K562 (cell line): ENCODE data around the gene RANBP3. TPM values are rescaled to one million over a fixed set of nuclear protein-coding genes. Genes with fewer than 3 reads are reported as not detected.

ENCODE experiments used
- ATAC-seq: fragments of 200-7000 bp; cut with Tn5 transposase; 3 replicates; pipeline ENCODE4 v1.9.1; 2020; ENCODE audit warnings: moderate library complexity
- BruUV-seq: library from RNA; stranded (reverse); fragments of 400-500 nt; replicated peaks from 2 replicates; lab custom pipeline; 2021; lab: Mats Ljungman, UMichigan
- CTCF ChIA-PET: fragments of 300-600 bp; formaldehyde crosslinking; extraction: SDS; loops from one replicate; lab custom pipeline; 2021; ENCODE audit warnings: low intra/inter-chr PET ratio; lab: Yijun Ruan, JAX
- POLR2A ChIA-PET: fragments of 300-600, 350-650 bp; sonication (Branson Sonifier 250); formaldehyde crosslinking; extraction: SDS; loops from one replicate; lab custom pipeline; 2021; ENCODE audit warnings: antibody characterized with exemption, inconsistent platforms; lab: Yijun Ruan, JAX
- DNase-seq, 4 experiments: peaks; one replicate each; pipeline versions ENCODE4 v3.0.0 to v3.0.0-alpha.2; 2011 to 2018; ENCODE audit warnings: low spot score in 3 of 4, mixed read lengths in 3 of 4; ENCODE audit errors: extremely low read depth in 1 of 4
- FAIRE-seq: peaks from 2 replicates; lab custom pipeline; 2011; peaks lifted over from hg19 to GRCh38; lab: Jason Lieb, UNC
- H2AFZ ChIP-seq: 2 replicates; pipeline ENCODE4 v1.6.0; 2011; ENCODE audit warnings: low read depth, low read length, control low read depth, inconsistent platforms
- H3K27ac ChIP-seq: fragments of 200-600 bp; 3 replicates; pipeline ENCODE4 v1.8.0; 2011; ENCODE audit warnings: low read depth, mild to moderate bottlenecking, control low read depth, inconsistent platforms, low read length, moderate library complexity, mixed read lengths; ENCODE audit errors: extremely low read depth
- H3K27me3 ChIP-seq, 2 experiments: fragments of 300-600 bp in 1 of 2; 2 replicates in 1 of 2; 3 replicates in 1 of 2; pipeline versions ENCODE4 v1.6.0 to v1.8.0; 2011; ENCODE audit warnings: inconsistent platforms in 2 of 2, low read length in 2 of 2, mild to moderate bottlenecking in 1 of 2, mixed read lengths in 1 of 2, moderate library complexity in 1 of 2; ENCODE audit not compliant: control insufficient read depth in 2 of 2, insufficient read depth in 2 of 2
- H3K36me3 ChIP-seq: fragments of 300-600 bp; 3 replicates; pipeline ENCODE4 v1.8.0; 2011; ENCODE audit warnings: mild to moderate bottlenecking, low read length, inconsistent platforms; ENCODE audit not compliant: control insufficient read depth, insufficient read depth
- H3K4me1 ChIP-seq, 2 experiments: fragments of 200-600 bp in 1 of 2; replicated peaks in 1 of 2; 2 replicates in 1 of 2; 3 replicates in 1 of 2; pipeline versions ENCODE4 v1.5.1 to v1.8.0; 2011; ENCODE audit warnings: inconsistent platforms in 2 of 2, low read length in 2 of 2, mild to moderate bottlenecking in 1 of 2, mixed read lengths in 1 of 2, moderate library complexity in 1 of 2; ENCODE audit not compliant: control insufficient read depth in 2 of 2, insufficient read depth in 2 of 2
- H3K4me2 ChIP-seq: 2 replicates; pipeline ENCODE4 v1.6.1; 2011; ENCODE audit warnings: low read length, control low read depth, inconsistent platforms, mixed read lengths; ENCODE audit not compliant: insufficient read depth
- H3K4me3 ChIP-seq: fragments of 200-600 bp; sonication (generic), shearing (Covaris generic); 2 replicates; pipeline ENCODE4 v1.5.1; 2016; ENCODE audit warnings: control low read depth, inconsistent platforms
- H3K79me2 ChIP-seq: fragments of 200-600 bp; 3 replicates; pipeline ENCODE4 v1.8.0; 2011; ENCODE audit warnings: low read length, inconsistent platforms; ENCODE audit not compliant: control insufficient read depth, insufficient read depth
- H3K9ac ChIP-seq, 2 experiments: 2 replicates each; pipeline versions ENCODE4 v1.6.0 to v1.6.1; 2011; ENCODE audit warnings: low read depth in 2 of 2, low read length in 2 of 2, control low read depth in 1 of 2, inconsistent platforms in 1 of 2, mild to moderate bottlenecking in 1 of 2, mixed read lengths in 1 of 2; ENCODE audit not compliant: insufficient read depth in 1 of 2
- H3K9me1 ChIP-seq: one replicate; pipeline ENCODE4 v1.6.0; 2011; ENCODE audit warnings: inconsistent platforms, mild to moderate bottlenecking, low read length, moderate library complexity; ENCODE audit not compliant: control insufficient read depth, insufficient read depth
- H3K9me3 ChIP-seq: replicated peaks from 2 replicates; pipeline ENCODE4 v1.5.1; 2011; ENCODE audit warnings: low read depth, low read length, inconsistent platforms; ENCODE audit not compliant: control insufficient read depth, insufficient read depth
- H4K20me1 ChIP-seq: replicated peaks from 2 replicates; pipeline ENCODE4 v1.6.1; 2011; ENCODE audit warnings: low read length, inconsistent platforms, mixed read lengths; ENCODE audit not compliant: control insufficient read depth, insufficient read depth
- CBFA2T3 ChIP-seq: fragments of 450-650 bp; IDR thresholded peaks from 2 replicates; pipeline ENCODE4 v1.6.1; 2017
- CBX2 ChIP-seq: fragments of 200-600 bp; sonication (generic); IDR thresholded peaks from one replicate; pipeline ENCODE4 v1.6.1; 2012; ENCODE audit warnings: mild to moderate bottlenecking, low read length, inconsistent platforms; ENCODE audit not compliant: insufficient read depth, poor library complexity, severe bottlenecking
- CREM ChIP-seq: IDR thresholded peaks from 2 replicates; pipeline ENCODE4 v1.6.1; 2014; ENCODE audit warnings: antibody characterized with exemption, low read depth
- KLF16 ChIP-seq: IDR thresholded peaks from 2 replicates; pipeline ENCODE4 v1.6.1; 2016; ENCODE audit warnings: antibody characterized with exemption
- MEF2A ChIP-seq: IDR thresholded peaks from 2 replicates; pipeline ENCODE4 v1.6.1; 2011; ENCODE audit warnings: low read depth, mild to moderate bottlenecking, low read length, moderate library complexity; ENCODE audit not compliant: control insufficient read depth
- MTA3 ChIP-seq: fragments of 450-650 bp; formaldehyde crosslinking; IDR thresholded peaks from 2 replicates; pipeline ENCODE4 v1.6.1; 2017; ENCODE audit warnings: mild to moderate bottlenecking, borderline replicate concordance
- NBN ChIP-seq: fragments of 450-650 bp; IDR thresholded peaks from 2 replicates; pipeline ENCODE4 v1.6.1; 2016; ENCODE audit warnings: low read depth, mild to moderate bottlenecking
- PYGO2 ChIP-seq: fragments of 450-650 bp; IDR thresholded peaks from 2 replicates; pipeline ENCODE4 v1.6.1; 2016; ENCODE audit warnings: mild to moderate bottlenecking, missing genetic modification characterization, moderate library complexity, missing compliant biosample characterization
- SMARCE1 ChIP-seq: fragments of 450-650 bp; IDR thresholded peaks from 2 replicates; pipeline ENCODE4 v1.7.1; 2016; ENCODE audit warnings: mild to moderate bottlenecking
- SRF ChIP-seq, 2 experiments: fragments of 250-450, 450-650 bp in 1 of 2; sonication (Bioruptor Pico) in 1 of 2; sonication (generic) in 1 of 2; formaldehyde crosslinking; IDR thresholded peaks; 2 replicates each; pipeline versions ENCODE4 v1.5.0 to v1.5.1; 2020 to 2022; ENCODE audit warnings: mild to moderate bottlenecking in 1 of 2, missing genetic modification reagents in 1 of 2
- STAT5A ChIP-seq: IDR thresholded peaks from 2 replicates; pipeline ENCODE4 v1.6.1; 2012; ENCODE audit warnings: low read length, inconsistent platforms, borderline replicate concordance
- THRAP3 ChIP-seq: fragments of 450-650 bp; IDR thresholded peaks from 2 replicates; pipeline ENCODE4 v1.6.1; 2016; ENCODE audit warnings: mild to moderate bottlenecking, inconsistent platforms, borderline replicate concordance
- ZBTB1 ChIP-seq: sonication (generic); formaldehyde crosslinking; IDR thresholded peaks from 2 replicates; pipeline ENCODE4 v1.8.1; 2023; ENCODE audit warnings: missing genetic modification reagents, low read depth, mild to moderate bottlenecking, borderline replicate concordance
- ZEB2 ChIP-seq: fragments of 450-650 bp; IDR thresholded peaks from 2 replicates; pipeline ENCODE4 v1.6.1; 2016
- ZKSCAN8 ChIP-seq: fragments of 200-800 bp; sonication (Bioruptor generic); IDR thresholded peaks from 2 replicates; pipeline ENCODE4 v1.6.1; 2016; ENCODE audit warnings: missing genetic modification characterization, missing compliant biosample characterization
- ZNF197 ChIP-seq: fragments of 200-800 bp; sonication (Bioruptor generic); IDR thresholded peaks from 2 replicates; pipeline ENCODE4 v1.6.1; 2016; ENCODE audit warnings: low read depth, missing genetic modification characterization, missing compliant biosample characterization
- ZNF75A ChIP-seq: fragments of 450-650 bp; formaldehyde crosslinking; IDR thresholded peaks from 2 replicates; pipeline ENCODE4 v1.4.0; 2020; ENCODE audit warnings: mild to moderate bottlenecking
- ZNF79 ChIP-seq: fragments of 250-450 bp; sonication (Bioruptor Pico); IDR thresholded peaks from 2 replicates; pipeline ENCODE4 v1.4.0; 2020; ENCODE audit warnings: low read depth, mild to moderate bottlenecking, moderate library complexity
- WGBS: fragments of 100-300 bp; shearing (Covaris generic); methylation state at CpG from one replicate; pipeline ENCODE4 v1.1.6; 2016; ENCODE audit warnings: low coverage, mixed read lengths; ENCODE audit not compliant: insufficient coverage; ENCODE audit errors: missing lambda C conversion rate; 5-methylcytosine and 5-hydroxymethylcytosine counted together
- in situ Hi-C: fragments of 300-500 bp; cut with MboI; formaldehyde crosslinking; loops from 4 replicates; pipeline ENCODE4 v1.15.0; 2018; ENCODE audit warnings: inconsistent platforms, mixed read lengths
- intact Hi-C: fragments of 100-400 bp; cut with micrococcal nuclease; formaldehyde crosslinking; loops from 2 replicates; pipeline ENCODE4 v1.14.2; 2022
- polyA plus RNA-seq, 8 experiments: library from polyadenylated mRNA; depleted of rRNA in 4 of 8; stranded (reverse) in 5 of 8; unstranded in 3 of 8; fragments of >200 nt; fragmentation: Nextera tagmentation in 2 of 8; fragmentation: Illumina TruSeq in 1 of 8; extraction: Ambion mirVana in 2 of 8; extraction: Trizol in 1 of 8; gene quantifications; 2 replicates each; pipeline versions ENCODE4 v1.2.1 to v1.2.3, GENCODE V29; 2011 to 2014; ENCODE audit warnings: inconsistent platforms in 1 of 8, missing spikeins in 1 of 8
- total RNA-seq, 7 experiments: library from RNA; depleted of rRNA in 6 of 7; stranded (reverse); fragments of >200 nt in 6 of 7; fragmentation: Illumina TruSeq in 2 of 7; extraction: Trizol in 2 of 7; gene quantifications; 2 replicates each; pipeline versions ENCODE4 v1.2.1 to v1.2.3, GENCODE V29; 2011 to 2021; ENCODE audit warnings: low replicate concordance in 1 of 7
- TF ChIP-seq, protein P1 (sequence below): fragments of 450-650 bp; IDR thresholded peaks from 2 replicates; pipeline ENCODE4 v1.6.1; 2016
- TF ChIP-seq, protein P2 (sequence below): fragments of 250-450 bp; sonication (Bioruptor Pico); IDR thresholded peaks from 2 replicates; pipeline ENCODE4 v1.5.0; 2022; ENCODE audit warnings: mild to moderate bottlenecking

RANBP3 gene
- total and polyA plus RNA-seq, 9 of the 15 experiments (the other 6 are each of a cell fraction or from before 2014, with no cell fraction given), result 0.90 to 95.1 (median 63.2) TPM

DNA sequence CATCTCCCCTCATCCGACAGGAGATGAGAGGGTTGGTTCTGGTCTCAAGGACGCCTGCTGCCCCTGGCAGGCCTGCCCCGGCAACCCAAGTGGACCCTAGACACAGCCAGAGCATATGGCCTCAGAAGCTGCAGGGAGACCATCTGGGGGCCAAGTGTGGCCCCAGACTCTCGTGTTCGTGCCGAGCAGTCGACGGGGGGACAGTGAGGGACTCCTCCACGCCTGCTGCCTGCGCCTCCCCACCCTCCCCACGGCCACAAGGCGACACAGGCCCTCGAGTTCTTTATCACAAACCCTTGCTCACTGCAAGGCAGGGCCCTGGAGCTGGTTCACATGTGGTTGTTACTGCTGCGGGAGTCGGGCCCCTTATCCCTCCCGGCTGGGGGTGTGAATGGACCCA is 54.6 kb downstream of the RANBP3 start:
- Histone ChIP-seq H3K27me3 (no peaks in the 10 kb centered on the region), H4K20me1 (no peaks in the 10 kb centered on the region), H3K79me2 (no peaks in the 10 kb centered on the region), H3K4me1 (peaks cover 0 to 3% of the 10 kb centered on the region in 2 experiments; a peak in 1 of 5 replicates), H3K27ac (no peak overlapping the region), H3K9ac (no peak overlapping the region), H3K36me3 (peaks cover 96% of the 10 kb centered on the region; the same call in 2 of the 3 replicates), H2AFZ (no peak overlapping the region), H3K4me3 (no peak overlapping the region), H3K9me1 (no peaks in the 10 kb centered on the region), H3K9me3 (no peaks in the 10 kb centered on the region), H3K4me2 (no peak overlapping the region)
- TF ChIP-seq KLF16 (no peak), ZEB2 (no peak), SRF (CRISPR knock-in tag; IDR thresholded peaks at IDR 0.05) (no peak), ZNF75A (CRISPR knock-in tag) (no peak), NBN (no peak), ZNF79 (CRISPR knock-in tag) (no peak), ZNF197 (CRISPR knock-in tag) (no peak), ZBTB1 (CRISPR knock-in tag) (no peak), ZKSCAN8 (CRISPR knock-in tag) (no peak), MTA3 (no peak), STAT5A (no peak), MEF2A (no peak), PYGO2 (no peak), CBX2 (no peak), THRAP3 (no peak), CBFA2T3 (no peak), SMARCE1 (no peak), CREM (no peak)
- TF ChIP-seq, protein P1, sequence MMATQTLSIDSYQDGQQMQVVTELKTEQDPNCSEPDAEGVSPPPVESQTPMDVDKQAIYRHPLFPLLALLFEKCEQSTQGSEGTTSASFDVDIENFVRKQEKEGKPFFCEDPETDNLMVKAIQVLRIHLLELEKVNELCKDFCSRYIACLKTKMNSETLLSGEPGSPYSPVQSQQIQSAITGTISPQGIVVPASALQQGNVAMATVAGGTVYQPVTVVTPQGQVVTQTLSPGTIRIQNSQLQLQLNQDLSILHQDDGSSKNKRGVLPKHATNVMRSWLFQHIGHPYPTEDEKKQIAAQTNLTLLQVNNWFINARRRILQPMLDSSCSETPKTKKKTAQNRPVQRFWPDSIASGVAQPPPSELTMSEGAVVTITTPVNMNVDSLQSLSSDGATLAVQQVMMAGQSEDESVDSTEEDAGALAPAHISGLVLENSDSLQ, result no peak
- TF ChIP-seq, protein P2, sequence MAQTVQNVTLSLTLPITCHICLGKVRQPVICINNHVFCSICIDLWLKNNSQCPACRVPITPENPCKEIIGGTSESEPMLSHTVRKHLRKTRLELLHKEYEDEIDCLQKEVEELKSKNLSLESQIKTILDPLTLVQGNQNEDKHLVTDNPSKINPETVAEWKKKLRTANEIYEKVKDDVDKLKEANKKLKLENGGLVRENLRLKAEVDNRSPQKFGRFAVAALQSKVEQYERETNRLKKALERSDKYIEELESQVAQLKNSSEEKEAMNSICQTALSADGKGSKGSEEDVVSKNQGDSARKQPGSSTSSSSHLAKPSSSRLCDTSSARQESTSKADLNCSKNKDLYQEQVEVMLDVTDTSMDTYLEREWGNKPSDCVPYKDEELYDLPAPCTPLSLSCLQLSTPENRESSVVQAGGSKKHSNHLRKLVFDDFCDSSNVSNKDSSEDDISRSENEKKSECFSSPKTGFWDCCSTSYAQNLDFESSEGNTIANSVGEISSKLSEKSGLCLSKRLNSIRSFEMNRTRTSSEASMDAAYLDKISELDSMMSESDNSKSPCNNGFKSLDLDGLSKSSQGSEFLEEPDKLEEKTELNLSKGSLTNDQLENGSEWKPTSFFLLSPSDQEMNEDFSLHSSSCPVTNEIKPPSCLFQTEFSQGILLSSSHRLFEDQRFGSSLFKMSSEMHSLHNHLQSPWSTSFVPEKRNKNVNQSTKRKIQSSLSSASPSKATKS (CRISPR knock-in tag), result no peak
- intact Hi-C loops, result no loop called here
- ChIA-PET POLR2A (interaction anchor here (1.0 to 1.2 kb wide), 2 partner anchors 14 to 203 kb away, joined by 3 read pairs; partner anchors contain the start of genes CATSPERD and LONP1), CTCF (no interaction called here)
- WGBS, result 90% methylated on average over 14 of the region's 16 CpGs
- ATAC-seq, result no peak
- BruUV-seq, result no TSS peak
- FAIRE-seq, result no peak
- no peak for DNase-seq
- in situ Hi-C loops, result no loop called here
